ENCODE measurements around the gene ZMYND11.

DNA sequence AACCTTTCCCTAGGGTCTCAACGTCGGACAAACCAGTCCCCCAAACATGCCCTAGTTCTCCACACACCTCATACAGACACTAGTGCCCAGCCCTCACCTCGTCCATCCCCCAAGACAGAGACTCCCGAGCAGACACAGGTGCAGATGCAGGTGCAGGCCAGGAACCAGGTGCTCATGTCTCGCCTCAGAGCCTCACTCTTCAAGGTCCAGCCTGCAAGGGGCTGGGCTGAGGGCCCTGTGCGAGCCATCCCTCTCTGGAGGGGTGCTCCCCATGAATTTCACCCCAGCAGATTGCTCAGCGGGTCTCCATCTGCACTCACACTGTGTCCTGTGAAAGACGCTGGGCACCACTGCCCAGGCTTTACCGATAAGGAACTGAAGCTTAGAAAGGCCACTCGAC is 49.2 kb upstream of the ZMYND11 start:
- TF ChIP-seq, protein P1, sequence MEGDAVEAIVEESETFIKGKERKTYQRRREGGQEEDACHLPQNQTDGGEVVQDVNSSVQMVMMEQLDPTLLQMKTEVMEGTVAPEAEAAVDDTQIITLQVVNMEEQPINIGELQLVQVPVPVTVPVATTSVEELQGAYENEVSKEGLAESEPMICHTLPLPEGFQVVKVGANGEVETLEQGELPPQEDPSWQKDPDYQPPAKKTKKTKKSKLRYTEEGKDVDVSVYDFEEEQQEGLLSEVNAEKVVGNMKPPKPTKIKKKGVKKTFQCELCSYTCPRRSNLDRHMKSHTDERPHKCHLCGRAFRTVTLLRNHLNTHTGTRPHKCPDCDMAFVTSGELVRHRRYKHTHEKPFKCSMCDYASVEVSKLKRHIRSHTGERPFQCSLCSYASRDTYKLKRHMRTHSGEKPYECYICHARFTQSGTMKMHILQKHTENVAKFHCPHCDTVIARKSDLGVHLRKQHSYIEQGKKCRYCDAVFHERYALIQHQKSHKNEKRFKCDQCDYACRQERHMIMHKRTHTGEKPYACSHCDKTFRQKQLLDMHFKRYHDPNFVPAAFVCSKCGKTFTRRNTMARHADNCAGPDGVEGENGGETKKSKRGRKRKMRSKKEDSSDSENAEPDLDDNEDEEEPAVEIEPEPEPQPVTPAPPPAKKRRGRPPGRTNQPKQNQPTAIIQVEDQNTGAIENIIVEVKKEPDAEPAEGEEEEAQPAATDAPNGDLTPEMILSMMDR (conservative IDR thresholded peaks at IDR 0.05 in 1 of 2, IDR thresholded peaks at IDR 0.05 in 1 of 2; ENCODE audit: low read depth in 1 of 2, low read length in 2 of 2), result no peak
- no peak for TF ChIP-seq EZH2 (IDR thresholded peaks at IDR 0.05; ENCODE audit: low read length, missing control alignments)
